Ectodermal cell (in vitro differentiated cells): Measurements from ENCODE around the gene EDN2.

Experiments
- H3K27ac ChIP-seq: 2 replicates; pipeline ENCODE4 v1.7.0; 2013; ENCODE audit warnings: mild to moderate bottlenecking, low read depth, low read length; ENCODE audit not compliant: insufficient read depth, poor library complexity, severe bottlenecking
- H3K27me3 ChIP-seq: 2 replicates; pipeline ENCODE4 v1.7.0; 2013; ENCODE audit warnings: mild to moderate bottlenecking, low read length; ENCODE audit not compliant: insufficient read depth, control insufficient read depth, poor library complexity, severe bottlenecking
- H3K36me3 ChIP-seq: one replicate; pipeline ENCODE4 v1.7.0; 2013; ENCODE audit warnings: low read length; ENCODE audit not compliant: control insufficient read depth, insufficient read depth
- H3K4me1 ChIP-seq: one replicate; pipeline ENCODE4 v1.7.0; 2013; ENCODE audit warnings: low read length; ENCODE audit not compliant: control insufficient read depth, insufficient read depth
- H3K4me3 ChIP-seq: 2 replicates; pipeline ENCODE4 v1.7.0; 2013; ENCODE audit warnings: low read depth, low read length, control low read depth; ENCODE audit not compliant: insufficient read depth
- H3K9me3 ChIP-seq: 2 replicates; pipeline ENCODE4 v1.7.0; 2013; ENCODE audit warnings: mild to moderate bottlenecking, low read length, moderate library complexity; ENCODE audit not compliant: control insufficient read depth
- WGBS, 2 experiments: methylation state at CpG; one replicate each; pipeline ENCODE4 v1.1.7; 2013; ENCODE audit warnings: missing lambda C conversion rate in 2 of 2; 5-methylcytosine and 5-hydroxymethylcytosine counted together

The EDN2 gene

DNA sequence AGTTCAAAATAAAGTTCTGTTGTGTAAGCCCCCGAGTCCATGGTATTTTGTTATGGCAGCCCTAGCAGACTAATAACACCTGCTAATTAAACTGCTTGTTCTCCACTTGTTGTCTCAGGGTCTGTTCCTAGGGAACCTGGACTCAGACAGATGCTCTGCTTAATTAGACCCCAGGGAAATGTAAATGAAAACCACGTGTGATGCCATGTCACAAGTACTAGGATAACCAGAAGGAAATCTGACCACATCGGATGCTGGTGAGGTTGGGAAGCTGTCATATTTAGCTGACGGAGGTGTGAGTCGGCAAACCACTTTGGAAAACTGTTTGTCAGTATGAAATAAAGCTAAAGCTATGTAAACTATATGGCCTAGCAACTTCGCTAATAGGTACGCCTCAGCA, 19.6 kb downstream of the EDN2 start:
- Histone ChIP-seq H3K27me3 (no peaks in the 10 kb centered on the region), H3K36me3 (no peaks in the 10 kb centered on the region), H3K27ac (no peak overlapping the region), H3K9me3 (no peaks in the 10 kb centered on the region), H3K4me3 (no peak overlapping the region), H3K4me1 (no peaks in the 10 kb centered on the region)
- WGBS, 2 experiments, result 92 to 94% methylated on average over 7 of the region's 7 CpGs

DNA sequence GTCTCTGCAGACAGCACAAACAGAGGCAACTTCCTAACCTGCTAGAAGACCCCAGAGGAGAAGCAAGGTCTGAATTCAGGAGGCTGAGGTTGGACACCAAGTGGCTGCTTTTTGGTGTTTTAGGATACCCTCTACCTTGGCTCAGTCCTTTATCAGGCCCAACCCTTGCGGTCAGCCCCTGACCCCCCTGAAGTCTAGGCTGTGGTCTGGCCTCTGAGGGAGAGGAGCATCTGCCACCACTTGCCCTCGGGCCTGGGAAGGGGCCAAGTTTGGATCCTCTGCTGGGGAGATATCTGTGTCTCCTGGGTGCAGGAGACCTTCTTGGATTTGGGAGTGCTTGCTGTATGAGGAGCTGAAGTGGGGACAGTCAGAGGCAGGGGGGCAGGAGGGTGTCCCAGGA, 21.0 kb downstream of the EDN2 start:
- 94% methylated on average over 2 of the region's 2 CpGs for WGBS, 2 experiments

DNA sequence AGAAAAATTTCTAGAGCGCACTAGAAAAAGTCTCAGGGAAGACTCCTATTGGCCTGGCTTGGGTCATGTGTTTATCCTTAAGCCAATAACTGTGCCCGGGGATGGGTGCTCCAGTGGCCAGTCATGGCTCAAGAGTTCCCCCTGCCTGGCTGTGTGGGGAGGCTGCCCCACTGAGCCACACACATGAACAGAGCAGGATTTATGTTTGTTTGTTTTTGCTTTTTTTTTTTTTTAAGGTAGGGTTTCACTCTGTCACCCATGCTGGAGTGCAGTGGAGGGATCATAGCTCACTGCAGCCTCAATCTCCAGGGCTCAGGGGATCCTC, 21.8 kb downstream of the EDN2 start:
- Histone ChIP-seq H3K36me3 (no peaks in the 10 kb centered on the region), H3K27me3 (no peaks in the 10 kb centered on the region), H3K4me3 (no peak overlapping the region), H3K9me3 (no peaks in the 10 kb centered on the region), H3K4me1 (peaks cover 6% of the 10 kb centered on the region), H3K27ac (no peak overlapping the region)
- WGBS, 2 experiments, result 92 to 93% methylated on average over 2 of the region's 2 CpGs

More for the DNA sequence above, 21.0 kb downstream of the EDN2 start:
- H3K4me1 ChIP-seq, result no peaks in the 10 kb centered on the region
- H3K36me3 ChIP-seq, result no peaks in the 10 kb centered on the region
- no peaks in the 10 kb centered on the region for H3K27me3 ChIP-seq
- H3K27ac ChIP-seq, result no peak overlapping the region
- H3K4me3 ChIP-seq, result no peak overlapping the region
- no peaks in the 10 kb centered on the region for H3K9me3 ChIP-seq

DNA sequence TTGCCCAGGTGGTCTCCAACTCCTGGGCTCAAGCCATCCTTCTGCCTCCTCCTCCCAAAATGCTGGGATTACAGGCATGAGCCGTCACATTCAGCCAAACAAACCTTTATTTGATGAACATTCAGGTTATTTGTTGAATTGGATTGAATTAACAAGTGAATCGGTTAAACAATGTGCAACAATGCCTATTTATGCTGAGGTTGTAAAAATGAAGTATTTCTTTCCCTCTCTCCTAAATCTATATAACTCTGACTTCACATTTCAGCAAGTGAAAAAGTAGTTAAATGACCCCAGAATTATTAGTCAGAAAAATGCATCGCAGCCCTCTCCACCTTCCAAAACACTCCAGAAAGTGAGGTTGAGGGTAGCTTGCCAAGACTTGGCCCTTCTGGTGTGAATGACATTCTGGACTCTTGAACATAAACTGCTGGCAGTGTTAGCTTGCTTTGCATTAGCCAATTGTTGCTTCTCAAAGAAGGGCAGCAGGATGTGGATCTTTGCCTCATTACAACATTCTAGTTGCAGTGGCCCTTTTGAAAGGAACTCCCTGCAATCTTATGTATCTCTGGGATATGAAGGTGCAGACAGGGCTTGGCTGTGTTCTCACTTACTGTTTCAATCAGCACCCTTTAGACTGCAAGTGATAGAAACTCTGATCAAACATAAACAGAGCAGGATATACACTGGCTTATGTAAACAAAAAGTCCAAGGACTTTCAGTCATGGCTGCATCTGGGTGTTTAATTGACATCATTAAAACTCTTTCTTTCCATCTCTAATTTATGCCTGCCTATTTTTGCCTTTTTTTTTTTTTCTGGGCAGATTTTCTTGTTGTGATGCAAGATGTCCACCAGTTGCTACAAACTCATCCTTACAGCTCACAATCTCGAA, 22.4 kb downstream of the EDN2 start:
- H3K27me3 ChIP-seq, result no peaks in the 10 kb centered on the region
- no peaks in the 10 kb centered on the region for H3K9me3 ChIP-seq
- WGBS, 2 experiments, result 80 to 100% methylated on average over 2 to 4 of the region's 4 CpGs
- H3K36me3 ChIP-seq, result no peaks in the 10 kb centered on the region
- H3K4me3 ChIP-seq, result no peak overlapping the region
- no peak overlapping the region for H3K27ac ChIP-seq
- peaks cover 7% of the 10 kb centered on the region for H3K4me1 ChIP-seq

DNA sequence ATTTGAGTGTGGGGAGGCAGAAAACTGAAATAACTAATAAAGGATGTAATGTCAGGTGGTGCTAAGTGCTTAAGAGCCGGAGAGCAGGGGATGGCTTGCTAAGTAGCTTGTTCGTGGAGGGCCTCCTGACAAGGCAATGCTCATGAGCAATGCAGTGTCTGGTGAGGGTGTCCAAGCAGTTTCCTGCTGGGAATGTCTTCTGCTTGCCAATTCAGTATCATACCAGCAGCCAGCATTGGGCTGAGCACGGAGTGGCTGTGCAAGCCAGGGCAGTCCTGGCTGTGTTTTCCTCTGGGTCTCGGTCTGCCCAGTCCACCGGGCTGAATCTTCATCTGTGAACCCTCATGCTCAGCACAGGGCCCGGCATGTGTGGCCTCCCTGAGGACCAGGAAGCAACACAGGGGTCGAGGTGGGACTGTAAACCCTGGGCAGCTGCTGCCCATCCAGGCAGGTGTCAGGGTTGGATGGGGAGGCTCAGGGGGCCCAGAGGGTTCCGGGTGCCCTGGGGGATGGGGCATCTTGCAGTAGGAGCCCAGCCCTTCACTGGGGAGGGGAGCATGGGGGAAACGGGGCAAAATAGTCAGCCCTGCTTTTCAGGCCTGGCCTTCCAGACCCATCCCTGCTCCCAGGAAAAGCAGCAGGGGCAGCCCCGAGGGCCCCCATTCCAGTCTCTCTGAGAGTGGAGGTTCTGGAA, 27.5 kb downstream of the EDN2 start:
- Histone ChIP-seq H3K27me3 (no peaks in the 10 kb centered on the region), H3K4me3 (no peak overlapping the region), H3K27ac (no peak overlapping the region), H3K9me3 (no peaks in the 10 kb centered on the region), H3K36me3 (no peaks in the 10 kb centered on the region), H3K4me1 (peaks cover 7% of the 10 kb centered on the region)
- 93 to 94% methylated on average over 10 of the region's 10 CpGs for WGBS, 2 experiments

DNA sequence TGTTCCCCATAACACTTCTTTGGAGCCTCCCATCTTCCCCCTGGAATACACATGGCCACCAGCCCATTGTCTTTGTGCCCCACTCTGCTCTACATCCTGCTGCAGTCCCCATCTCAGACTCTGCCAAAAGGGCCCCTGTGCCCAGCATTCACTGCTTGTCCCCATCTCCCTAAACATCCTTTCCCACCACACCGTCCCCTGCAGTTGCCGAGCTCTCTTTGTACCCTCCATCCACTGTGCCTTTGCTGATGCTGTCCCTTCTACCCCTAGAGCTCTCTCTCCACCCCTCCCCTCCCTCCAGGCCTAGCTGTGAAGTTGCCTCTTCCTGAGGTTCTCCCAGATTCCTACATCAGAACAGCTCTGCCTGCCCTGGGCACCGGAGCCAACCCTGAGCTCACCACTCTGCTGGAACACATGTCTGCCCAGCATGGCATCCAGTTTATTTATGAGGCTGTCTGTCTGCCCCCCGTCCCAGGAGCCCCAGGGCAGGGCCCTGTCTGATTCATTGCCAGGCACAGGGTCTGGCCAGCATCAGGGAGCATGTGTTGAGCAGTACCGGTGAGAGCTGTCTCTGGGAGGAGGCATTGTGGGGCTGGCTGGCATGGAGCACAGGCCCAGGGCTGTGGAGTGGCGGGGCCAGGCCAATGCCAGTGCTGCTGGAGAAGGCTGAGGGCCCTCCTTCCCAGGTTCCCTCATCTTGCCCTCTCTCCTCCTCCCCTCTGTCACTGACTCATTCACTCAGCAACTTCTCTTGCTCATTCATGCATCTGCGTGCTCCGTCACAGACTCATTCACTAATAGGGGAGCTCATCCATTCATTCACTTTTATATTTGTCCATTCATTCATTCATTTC, 28.8 kb downstream of the EDN2 start:
- H3K27me3 ChIP-seq, result no peaks in the 10 kb centered on the region
- H3K4me3 ChIP-seq, result no peak overlapping the region
- 92 to 94% methylated on average over 8 of the region's 8 CpGs for WGBS, 2 experiments
- H3K36me3 ChIP-seq, result no peaks in the 10 kb centered on the region
- H3K4me1 ChIP-seq, result peaks cover 7% of the 10 kb centered on the region
- no peaks in the 10 kb centered on the region for H3K9me3 ChIP-seq
- H3K27ac ChIP-seq, result no peak overlapping the region

DNA sequence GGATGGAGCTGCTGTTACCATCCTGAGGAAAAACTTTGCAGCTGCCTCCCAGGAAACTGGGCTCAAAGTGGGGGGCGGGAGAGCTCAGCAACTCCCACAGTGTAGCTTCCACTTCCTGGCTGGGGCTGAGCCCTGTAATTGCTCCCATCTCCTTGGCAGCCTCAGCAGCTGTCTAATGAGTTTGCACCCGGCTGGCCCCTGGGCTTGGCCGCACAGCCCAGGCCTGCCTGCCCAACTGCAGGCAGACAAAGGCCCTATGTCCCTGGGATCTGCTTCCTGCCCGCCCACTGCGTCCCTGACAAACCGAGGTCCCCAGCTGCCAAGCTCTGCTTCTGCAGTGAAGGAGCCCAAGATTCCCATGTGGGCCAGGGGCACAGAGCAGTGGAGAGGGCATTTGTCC, 30.1 kb downstream of the EDN2 start:
- Histone ChIP-seq H3K9me3 (no peaks in the 10 kb centered on the region), H3K4me1 (peaks cover 9% of the 10 kb centered on the region), H3K36me3 (no peaks in the 10 kb centered on the region), H3K4me3 (no peak overlapping the region), H3K27me3 (no peaks in the 10 kb centered on the region), H3K27ac (no peak overlapping the region)
- 88% methylated on average over 6 of the region's 6 CpGs for WGBS, 2 experiments

DNA sequence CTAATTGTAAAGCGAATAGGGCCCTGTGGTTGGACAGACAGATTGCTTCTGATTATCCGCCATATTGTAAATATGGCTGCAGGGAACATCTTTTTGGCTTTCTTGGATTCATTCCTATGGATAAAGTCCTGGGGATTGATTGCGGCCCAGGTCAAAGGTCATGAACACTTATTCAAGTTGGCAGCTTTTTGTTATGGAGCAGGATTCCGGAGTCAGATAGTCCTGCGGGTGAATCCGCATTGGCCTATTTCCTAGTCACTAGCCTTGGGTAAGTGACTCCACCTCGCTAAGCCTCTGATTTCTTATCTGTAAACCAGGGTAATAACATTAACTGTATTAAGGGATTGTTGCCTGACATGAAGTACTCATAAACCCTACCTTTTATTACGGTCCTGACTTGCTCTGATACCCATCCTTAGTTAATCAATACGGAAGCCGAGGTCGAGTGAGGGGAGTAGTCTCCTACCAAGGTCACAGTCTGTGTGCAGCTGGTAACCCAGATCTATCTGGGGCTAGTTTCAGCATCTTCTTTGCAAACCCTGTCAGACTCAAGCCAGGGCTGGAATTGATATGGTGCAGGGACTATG, 31.7 kb downstream of the EDN2 start:
- H3K27ac ChIP-seq, result no peak overlapping the region
- no peaks in the 10 kb centered on the region for H3K9me3 ChIP-seq
- H3K36me3 ChIP-seq, result no peaks in the 10 kb centered on the region
- WGBS, 2 experiments, result 97% methylated on average over 11 of the region's 11 CpGs
- peaks cover 4% of the 10 kb centered on the region for H3K4me1 ChIP-seq
- H3K27me3 ChIP-seq, result no peaks in the 10 kb centered on the region
- no peak overlapping the region for H3K4me3 ChIP-seq

DNA sequence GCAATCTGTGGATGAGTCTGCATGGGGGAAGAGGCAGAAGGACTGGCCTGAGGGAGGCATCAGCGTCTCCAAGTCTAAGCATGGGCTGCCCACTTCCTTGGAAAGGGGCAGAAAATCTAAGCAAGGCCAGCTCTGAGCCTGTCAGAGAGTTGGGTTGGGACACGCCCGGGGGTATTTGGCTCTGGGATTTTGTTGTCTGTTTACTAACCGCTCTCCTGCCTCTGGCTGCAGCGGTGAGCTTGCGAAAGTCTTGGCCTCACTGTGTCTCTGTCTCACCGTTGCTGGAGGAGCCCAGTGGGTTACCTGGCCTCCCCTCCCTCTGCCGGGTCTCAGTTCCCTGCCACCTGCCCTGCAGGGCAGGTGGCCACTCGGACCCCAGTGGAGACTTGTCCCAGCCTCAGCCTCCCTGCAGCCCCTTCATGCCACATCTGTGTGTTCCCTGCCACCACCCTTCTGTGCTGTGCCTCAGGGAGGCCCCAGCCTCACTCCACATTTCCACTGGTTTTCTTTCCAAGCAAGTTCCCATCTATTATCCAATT, 33.7 kb downstream of the EDN2 start:
- WGBS, 2 experiments, result 84 to 88% methylated on average over 9 of the region's 9 CpGs

More for the DNA sequence above, 33.7 kb downstream of the EDN2 start:
- Histone ChIP-seq H3K4me1 (peaks cover 2% of the 10 kb centered on the region), H3K9me3 (no peaks in the 10 kb centered on the region), H3K36me3 (no peaks in the 10 kb centered on the region), H3K27me3 (no peaks in the 10 kb centered on the region), H3K4me3 (no peak overlapping the region), H3K27ac (no peak overlapping the region)
